Fibroblast of skin of left biceps (primary cell): ENCODE data around the gene SZT2.

Experiments used
- DNase-seq, 2 experiments: peaks; one replicate each; pipeline ENCODE4 v3.0.0-alpha.2; 2013; ENCODE audit warnings: low read depth in 2 of 2

SZT2 gene

GRCh38 chr1:43441894-43442637 is 52.4 kb downstream of the SZT2 start:
- no peak for DNase-seq

- DNase-seq = no peak
Measured at GRCh38 chr1:43442756-43443155, 53.1 kb downstream of the SZT2 start.

- no peak for DNase-seq
Measured at GRCh38 chr1:43443197-43443946, 53.7 kb downstream of the SZT2 start.

GRCh38 chr1:43444151-43444828 is 54.6 kb downstream of the SZT2 start:
- no peak for DNase-seq

- DNase-seq = no peak
Measured at GRCh38 chr1:43444836-43445235, 55.1 kb downstream of the SZT2 start.

- DNase-seq = no peak
Measured at GRCh38 chr1:43445606-43446387, 56.1 kb downstream of the SZT2 start.

- DNase-seq = no peak
Measured at GRCh38 chr1:43446388-43446740, 56.7 kb downstream of the SZT2 start.

- DNase-seq = no peak
Measured at GRCh38 chr1:43446881-43447835, 57.5 kb downstream of the SZT2 start.

- no peak for DNase-seq
Measured at GRCh38 chr1:43447891-43448708, 58.4 kb downstream of the SZT2 start.

GRCh38 chr1:43448955-43449707 is 59.4 kb downstream of the SZT2 start:
- no peak for DNase-seq

GRCh38 chr1:43449708-43450069 is 60.0 kb downstream of the SZT2 start:
- DNase-seq = no peak

- no peak for DNase-seq
Measured at GRCh38 chr1:43450251-43450941, 60.7 kb downstream of the SZT2 start.

- DNase-seq = no peak
Measured at GRCh38 chr1:43451157-43451591, 61.5 kb downstream of the SZT2 start.

GRCh38 chr1:43451701-43452532 is 62.2 kb downstream of the SZT2 start:
- no peak for DNase-seq

GRCh38 chr1:43452789-43453441 is 63.2 kb downstream of the SZT2 start:
- no peak for DNase-seq

GRCh38 chr1:43453442-43454269 is 64.0 kb downstream of the SZT2 start, which contains the start of gene HYI:
TSS of gene HYI (minus strand) at chr1:43453931. CDS start at chr1:43453793, 138 bp downstream.
- peak; percentile 68 to 71 for DNase-seq
